Fibroblast of villous mesenchyme (primary cell): ENCODE results near the gene PTPN13. TPM values are rescaled to one million over a fixed set of nuclear protein-coding genes. Genes with fewer than 3 reads are reported as not detected.

Experiments used
- DNase-seq: peaks from one replicate; pipeline ENCODE4 v3.0.0-alpha.2; 2010; ENCODE audit warnings: low read depth
- H3K4me3 ChIP-seq: 2 replicates; pipeline ENCODE4 v1.5.1; 2011; ENCODE audit warnings: low read depth, mild to moderate bottlenecking, low read length
- CTCF ChIP-seq: IDR thresholded peaks from 2 replicates; pipeline ENCODE4 v1.5.1; 2012; ENCODE audit warnings: low read depth, mild to moderate bottlenecking, low read length; ENCODE audit not compliant: insufficient read depth
- total RNA-seq: library from RNA; depleted of rRNA; stranded (reverse); fragments of >200 nt; gene quantifications from 2 replicates; pipeline ENCODE4 v1.2.3, GENCODE V29; 2012

The PTPN13 gene
- total RNA-seq, 1 donor, result 73.0 TPM

GRCh38 chr4:86565651-86566050 is 28.5 kb upstream of the PTPN13 start:
- TF ChIP-seq CTCF, result no peak
- no peak for DNase-seq
- H3K4me3 ChIP-seq, result no peak overlapping the region

DNA sequence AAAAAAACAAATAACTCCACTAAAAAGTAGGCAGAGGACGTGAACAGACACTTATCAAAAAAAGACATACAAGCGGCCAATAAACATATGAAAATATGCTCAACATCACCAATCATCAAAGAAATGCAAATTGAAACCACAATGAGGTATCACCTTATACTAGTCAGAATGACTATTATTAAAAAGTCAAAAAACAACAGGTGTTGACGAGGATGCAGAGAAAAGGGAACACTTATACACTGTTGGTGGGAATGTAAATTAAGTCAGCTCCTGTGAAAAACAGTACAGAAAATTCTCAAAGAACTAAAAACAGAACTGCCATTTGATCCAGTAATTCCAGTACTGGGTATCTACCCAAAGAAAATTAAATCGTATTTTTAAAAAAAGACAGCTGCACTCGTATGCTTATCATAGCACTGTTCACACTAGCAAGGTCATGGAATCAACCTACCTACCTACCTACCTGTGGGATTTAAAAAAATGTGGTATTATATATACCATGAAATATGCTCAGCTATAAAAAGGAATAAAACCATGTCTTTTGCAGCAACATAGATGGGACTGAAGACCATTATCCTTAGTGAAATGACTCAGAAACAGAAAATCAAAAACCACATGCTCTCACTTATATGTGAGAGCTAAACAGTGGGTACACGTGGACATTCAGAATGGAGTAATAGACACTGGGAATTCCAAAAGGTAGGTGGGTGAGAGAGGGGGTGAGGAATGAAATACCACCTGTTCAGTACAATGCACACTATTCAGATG is 24.8 kb upstream of the PTPN13 start:
- no peak for TF ChIP-seq CTCF
- H3K4me3 ChIP-seq, result no peak overlapping the region
- no peak for DNase-seq

DNA sequence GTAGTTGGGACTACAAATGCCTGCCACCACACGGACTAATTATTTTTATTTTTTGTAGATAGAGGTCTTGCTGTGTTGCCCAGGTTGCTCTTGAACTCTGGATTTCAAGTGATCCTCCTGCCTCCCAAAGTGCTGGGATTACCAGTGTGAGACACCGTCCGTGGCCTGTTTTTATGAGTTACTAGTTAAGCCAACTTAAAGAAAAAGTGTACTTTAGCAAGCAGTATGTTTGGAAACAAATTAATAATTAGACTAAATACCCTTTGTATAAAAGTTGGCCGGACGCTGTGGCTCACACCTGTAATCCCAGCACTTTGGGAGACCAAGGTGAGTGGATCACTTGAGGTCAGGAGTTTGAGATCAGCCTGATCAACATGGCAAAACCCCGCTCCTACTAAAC is 14.2 kb upstream of the PTPN13 start:
- H3K4me3 ChIP-seq, result no peak overlapping the region
- no peak for TF ChIP-seq CTCF
- DNase-seq, result no peak

- no peak for DNase-seq
- H3K4me3 ChIP-seq, result peak overlapping the region; percentile 14
- TF ChIP-seq CTCF, result no peak
Measured at GRCh38 chr4:86582410-86582809, 11.7 kb upstream of the PTPN13 start.

- no peak for DNase-seq
- TF ChIP-seq CTCF, result no peak
- H3K4me3 ChIP-seq, result no peak overlapping the region
Measured at GRCh38 chr4:86586160-86586572, 7.9 kb upstream of the PTPN13 start.

- no peak for DNase-seq
- no peak for TF ChIP-seq CTCF
- no peak overlapping the region for H3K4me3 ChIP-seq
Measured at GRCh38 chr4:86586626-86587380, 7.3 kb upstream of the PTPN13 start.
